HG03460 (cell line): ENCODE results near the gene INSIG1.

ENCODE experiments used
- ATAC-seq: cut with Tn5 transposase; IDR thresholded peaks from one replicate; pipeline ENCODE4 v1.9.1; 2021; ENCODE audit not compliant: unreplicated experiment

INSIG1 gene

GRCh38 chr7:155284496-155285274 is 13.0 kb upstream of the INSIG1 start:
- ATAC-seq, result no peak

- no peak for ATAC-seq
Measured at GRCh38 chr7:155285423-155285822, 12.3 kb upstream of the INSIG1 start.

GRCh38 chr7:155285833-155286232 is 11.8 kb upstream of the INSIG1 start:
- no peak for ATAC-seq

GRCh38 chr7:155286686-155287085 is 11.0 kb upstream of the INSIG1 start:
- no peak for ATAC-seq

- no peak for ATAC-seq
Measured at GRCh38 chr7:155287284-155287935, 10.3 kb upstream of the INSIG1 start.

- ATAC-seq, result no peak
Measured at GRCh38 chr7:155288055-155288454, 9.6 kb upstream of the INSIG1 start.

GRCh38 chr7:155289107-155289506 is 8.6 kb upstream of the INSIG1 start:
- no peak for ATAC-seq

GRCh38 chr7:155289949-155290501 is 7.7 kb upstream of the INSIG1 start:
- ATAC-seq, result no peak

GRCh38 chr7:155291045-155291530 is 6.6 kb upstream of the INSIG1 start:
- no peak for ATAC-seq

- no peak for ATAC-seq
Measured at GRCh38 chr7:155291729-155292128, 5.9 kb upstream of the INSIG1 start.

- ATAC-seq, result no peak
Measured at GRCh38 chr7:155292680-155293226, 4.9 kb upstream of the INSIG1 start.

GRCh38 chr7:155293721-155294510 is 3.8 kb upstream of the INSIG1 start:
- no peak for ATAC-seq

GRCh38 chr7:155294511-155294778 is 3.2 kb upstream of the INSIG1 start:
- no peak for ATAC-seq

GRCh38 chr7:155295511-155295910 is 2.2 kb upstream of the INSIG1 start:
- ATAC-seq, result no peak

- no peak for ATAC-seq
Measured at GRCh38 chr7:155296006-155296787, 1.5 kb upstream of the INSIG1 start.

- peak; percentile 20 for ATAC-seq
Measured at GRCh38 chr7:155296788-155297516, 726 bp upstream of the INSIG1 start.

- peak; percentile 1 for ATAC-seq
Measured at GRCh38 chr7:155298288-155298833, 683 bp downstream of the INSIG1 start.

- peak; percentile 67 for ATAC-seq
Measured at GRCh38 chr7:155298834-155299534, 1.3 kb downstream of the INSIG1 start.
